A549 (cell line): Measurements from ENCODE around the gene ARL4D. TPM values are rescaled to one million over a fixed set of nuclear protein-coding genes. Genes with fewer than 3 reads are reported as not detected.

Source experiments
- ATAC-seq, 2 experiments: fragments of 200-7000 bp in 1 of 2; fragments of >200 bp in 1 of 2; cut with Nextera tagmentation in 1 of 2; cut with Tn5 transposase in 1 of 2; 3 replicates each; pipeline versions ENCODE4 v1.8.0 to v1.9.1; 2018 to 2020; ENCODE audit warnings: mild to moderate bottlenecking in 1 of 2, moderate library complexity in 1 of 2
- CTCF ChIA-PET: fragments of 300-600 bp; sonication (Branson Sonifier 250); formaldehyde crosslinking; extraction: SDS; loops from one replicate; lab custom pipeline; 2021; ENCODE audit warnings: antibody characterized with exemption, inconsistent platforms; lab: Yijun Ruan, JAX
- POLR2A ChIA-PET: fragments of 350-600 bp; formaldehyde crosslinking; extraction: SDS; loops from one replicate; lab custom pipeline; 2021; ENCODE audit warnings: antibody characterized with exemption, inconsistent platforms; lab: Yijun Ruan, JAX
- DNase-seq, 2 experiments: peaks; one replicate each; pipeline versions ENCODE4 v3.0.0 to v3.0.0-alpha.2; 2011 to 2016; ENCODE audit warnings: low read depth in 1 of 2, low spot score in 1 of 2
- FAIRE-seq: peaks from 2 replicates; lab custom pipeline; 2011; peaks lifted over from hg19 to GRCh38; lab: Jason Lieb, UNC
- H3K27ac ChIP-seq, 2 experiments: fragments of >200 bp; sonication (Bioruptor Twin); formaldehyde crosslinking; 3 replicates each; pipeline ENCODE4 v1.5.1; 2016 to 2017
- H3K4me1 ChIP-seq: fragments of >200 bp; sonication (Bioruptor Twin); formaldehyde crosslinking; 3 replicates; pipeline ENCODE4 v1.6.1; 2016
- H3K4me2 ChIP-seq: fragments of >200 bp; sonication (Bioruptor Twin); formaldehyde crosslinking; 3 replicates; pipeline ENCODE4 v1.6.1; 2016
- H3K4me3 ChIP-seq: fragments of >200 bp; sonication (Bioruptor Twin); formaldehyde crosslinking; 3 replicates; pipeline ENCODE4 v1.5.1; 2016
- H3K9me3 ChIP-seq: fragments of >200 bp; sonication (Bioruptor Twin); formaldehyde crosslinking; 3 replicates; pipeline ENCODE4 v1.6.1; 2016
- CBX8 ChIP-seq: fragments of 200-600 bp; sonication (generic); IDR thresholded peaks from 2 replicates; pipeline ENCODE4 v1.6.1; 2016
- CHD2 ChIP-seq: fragments of 150-350 bp; IDR thresholded peaks from 2 replicates; pipeline ENCODE4 v1.6.1; 2014; ENCODE audit warnings: low read length; ENCODE audit not compliant: partially characterized antibody
- CHD4 ChIP-seq: fragments of 200-600 bp; sonication (generic); IDR thresholded peaks from 2 replicates; pipeline ENCODE4 v1.6.1; 2016; ENCODE audit warnings: antibody characterized with exemption, mild to moderate bottlenecking, borderline replicate concordance
- CTCF ChIP-seq: fragments of >200 bp; sonication (Bioruptor Twin); formaldehyde crosslinking; IDR thresholded peaks from 3 replicates; pipeline ENCODE4 v1.5.1; 2016
- EHF ChIP-seq: fragments of 250-450 bp; sonication (Bioruptor Pico); IDR thresholded peaks from 2 replicates; pipeline ENCODE4 v1.5.0; 2020; ENCODE audit warnings: mild to moderate bottlenecking
- EHMT2 ChIP-seq: fragments of 200-600 bp; sonication (generic); IDR thresholded peaks from 2 replicates; pipeline ENCODE4 v1.6.1; 2016; ENCODE audit warnings: antibody characterized with exemption, low read depth, mild to moderate bottlenecking, moderate library complexity
- ESRRA ChIP-seq: fragments of 150-350 bp; IDR thresholded peaks from 2 replicates; pipeline ENCODE4 v1.6.1; 2014; ENCODE audit warnings: mild to moderate bottlenecking, low read length, borderline replicate concordance
- FOXS1 ChIP-seq: fragments of 250-450 bp; sonication (Bioruptor Pico); IDR thresholded peaks from 2 replicates; pipeline ENCODE4 v1.5.0; 2020; ENCODE audit warnings: mild to moderate bottlenecking, moderate library complexity
- HDAC2 ChIP-seq: fragments of 200-600 bp; sonication (generic); IDR thresholded peaks from 2 replicates; pipeline ENCODE4 v1.6.1; 2016
- HMGXB4 ChIP-seq: fragments of 250-450 bp; sonication (Bioruptor Pico); IDR thresholded peaks from 2 replicates; pipeline ENCODE4 v1.5.0; 2021; ENCODE audit warnings: mild to moderate bottlenecking, moderate library complexity, borderline replicate concordance
- HOXB13 ChIP-seq: fragments of 250-450 bp; sonication (Bioruptor Pico); IDR thresholded peaks from 2 replicates; pipeline ENCODE4 v1.5.0; 2020; ENCODE audit warnings: low read depth, mild to moderate bottlenecking, moderate library complexity
- HOXB5 ChIP-seq: fragments of 250-450 bp; sonication (Bioruptor Pico); IDR thresholded peaks from 2 replicates; pipeline ENCODE4 v1.5.0; 2020; ENCODE audit warnings: mild to moderate bottlenecking, moderate library complexity
- JUNB ChIP-seq: fragments of >200 bp; sonication (Bioruptor Twin); formaldehyde crosslinking; IDR thresholded peaks from 2 replicates; pipeline ENCODE4 v1.6.1; 2016
- KDM5A ChIP-seq: fragments of 200-600 bp; sonication (generic); IDR thresholded peaks from 2 replicates; pipeline ENCODE4 v1.6.1; 2016; ENCODE audit warnings: antibody characterized with exemption, mild to moderate bottlenecking
- MAZ ChIP-seq: fragments of 150-350 bp; IDR thresholded peaks from 2 replicates; pipeline ENCODE4 v1.6.1; 2014; ENCODE audit warnings: antibody characterized with exemption, low read depth, low read length, borderline replicate concordance
- NPAS2 ChIP-seq: fragments of 250-450 bp; sonication (Bioruptor Pico); IDR thresholded peaks from 2 replicates; pipeline ENCODE4 v1.8.0; 2022; ENCODE audit warnings: mild to moderate bottlenecking, moderate library complexity, borderline replicate concordance
- PHF8 ChIP-seq: fragments of 200-600 bp; sonication (generic); IDR thresholded peaks from 2 replicates; pipeline ENCODE4 v1.6.1; 2016; ENCODE audit warnings: low read depth, mild to moderate bottlenecking, antibody characterized with exemption, moderate library complexity, borderline replicate concordance
- POLR2AphosphoS2 ChIP-seq: conservative IDR thresholded peaks from 2 replicates; pipeline ENCODE4 v1.6.1; 2012; ENCODE audit warnings: low read length, improper control_type of control experiment, inconsistent platforms
- RAD21 ChIP-seq, 2 experiments: fragments of >200 bp in 1 of 2; sonication (Bioruptor Twin) in 1 of 2; formaldehyde crosslinking in 1 of 2; IDR thresholded peaks in 1 of 2; conservative IDR thresholded peaks in 1 of 2; 2 replicates in 1 of 2; 3 replicates in 1 of 2; pipeline ENCODE4 v1.6.1; 2012 to 2018; ENCODE audit warnings: inconsistent platforms in 1 of 2
- RCOR1 ChIP-seq: fragments of 150-350 bp; IDR thresholded peaks from 2 replicates; pipeline ENCODE4 v1.6.1; 2014; ENCODE audit warnings: antibody characterized with exemption, low read length, low read depth
- RFX5 ChIP-seq: fragments of 450-650 bp; IDR thresholded peaks from 2 replicates; pipeline ENCODE4 v1.7.1; 2014; ENCODE audit warnings: antibody characterized with exemption, mild to moderate bottlenecking, moderate library complexity
- RNF2 ChIP-seq: fragments of 200-600 bp; sonication (generic); IDR thresholded peaks from 2 replicates; pipeline ENCODE4 v1.6.1; 2016; ENCODE audit warnings: low read depth, mild to moderate bottlenecking, antibody characterized with exemption, moderate library complexity, borderline replicate concordance
- SMC3 ChIP-seq: fragments of >200 bp; sonication (Bioruptor Twin); formaldehyde crosslinking; IDR thresholded peaks from 3 replicates; pipeline ENCODE4 v1.6.1; 2018; ENCODE audit warnings: inconsistent platforms
- USF2 ChIP-seq: fragments of 450-650 bp; IDR thresholded peaks from 2 replicates; pipeline ENCODE4 v1.6.1; 2014; ENCODE audit warnings: antibody characterized with exemption
- ZSCAN20 ChIP-seq: fragments of 250-450 bp; sonication (Bioruptor Pico); IDR thresholded peaks from 2 replicates; pipeline ENCODE4 v1.8.0; 2022; ENCODE audit warnings: mild to moderate bottlenecking, moderate library complexity
- WGBS: methylation state at CpG from one replicate; pipeline ENCODE4 v1.1.6; 2017; ENCODE audit errors: missing lambda C conversion rate; 5-methylcytosine and 5-hydroxymethylcytosine counted together
- polyA plus RNA-seq, 4 experiments: library from polyadenylated mRNA; depleted of rRNA in 3 of 4; stranded (reverse); fragments of >200 nt; fragmentation: RNase III in 1 of 4; extraction: RNeasy Plus Mini Kit Qiagen cat#74134 plus additional on column Dnase treatment in 1 of 4; gene quantifications; 2 replicates in 3 of 4; 3 replicates in 1 of 4; pipeline ENCODE4 v1.2.3, GENCODE V29; 2011 to 2017

The ARL4D gene
- polyA plus RNA-seq, 2 of the 4 experiments (the other 2 are of a cell fraction), result 11.7 to 21.0 TPM

GRCh38 chr17:43430936-43431713, 32.3 kb downstream of the ARL4D start:
- ChIA-PET POLR2A (no interaction called here), CTCF (interaction anchor here (0.7 to 50.6 kb wide), 5 partner anchors 9 to 45 kb away, joined by 3 to 2036 read pairs (median 3); partner anchors contain the start of gene DHX8)
- no peak for TF ChIP-seq CHD4
- TF ChIP-seq RCOR1, result no peak
- TF ChIP-seq POLR2AphosphoS2, result no peak
- TF ChIP-seq HMGXB4 (CRISPR knock-in tag), result no peak
- no peak for TF ChIP-seq CTCF
- TF ChIP-seq RFX5, result no peak
- no peak for TF ChIP-seq EHF (CRISPR knock-in tag)
- TF ChIP-seq KDM5A, result no peak
- TF ChIP-seq ZSCAN20 (CRISPR knock-in tag), result no peak
- no peak for TF ChIP-seq USF2
- TF ChIP-seq HOXB5, result no peak
- no peak for TF ChIP-seq RAD21 (conservative IDR thresholded peaks at IDR 0.05 in 1 of 2, IDR thresholded peaks at IDR 0.05 in 1 of 2)
- TF ChIP-seq SMC3, result no peak
- TF ChIP-seq RNF2, result no peak

GRCh38 chr17:43431714-43432523, 33.1 kb downstream of the ARL4D start:
- CTCF ChIA-PET, result interaction anchor here (0.7 to 50.6 kb wide), 5 partner anchors 10 to 44 kb away, joined by 3 to 2036 read pairs (median 3); partner anchors contain the start of gene DHX8
- 90% methylated on average over 9 of the region's 9 CpGs for WGBS
- POLR2A ChIA-PET, result no interaction called here
- Histone ChIP-seq H3K4me2 (0 out of 3 replicates have a peak overlapping the region, but pooled peaks have one; percentile 31), H3K27ac (peak overlapping the region in 1 of 2 experiments; percentile 59; a peak in 3 of 6 replicates), H3K4me3 (no peak overlapping the region), H3K9me3 (no peaks in the 10 kb centered on the region), H3K4me1 (peaks cover 58% of the 10 kb centered on the region)
- TF ChIP-seq JUNB (no peak), CBX8 (no peak), EHMT2 (no peak), FOXS1 (CRISPR knock-in tag) (no peak), HOXB13 (no peak), HDAC2 (no peak), PHF8 (no peak), MAZ (no peak), NPAS2 (no peak), ESRRA (no peak), CHD2 (no peak)
- FAIRE-seq (peak; percentile 46), DNase-seq (no peak), ATAC-seq (peak in 1 of 2 experiments; percentile 14; a peak in 2 of 6 replicates)

More at GRCh38 chr17:43430936-43431713, 32.3 kb downstream of the ARL4D start:
- WGBS, result 86% methylated on average over 6 of the region's 6 CpGs
- Histone ChIP-seq H3K9me3 (no peaks in the 10 kb centered on the region), H3K4me3 (no peak overlapping the region), H3K27ac (peak overlapping the region in 1 of 2 experiments; percentile 59; a peak in 3 of 6 replicates), H3K4me1 (peaks cover 57% of the 10 kb centered on the region), H3K4me2 (no peak overlapping the region)
- ATAC-seq (peak in 1 of 2 experiments; percentile 34; a peak in 4 of 6 replicates), FAIRE-seq (no peak), DNase-seq (no peak)
